HepG2 (cell line): ENCODE results near the gene BSND. TPM values are rescaled to one million over a fixed set of nuclear protein-coding genes. Genes with fewer than 3 reads are reported as not detected.
A peak's percentile ranks its signal among the peaks of the same experiment; 100 is the strongest.

ENCODE experiments used
- ADNP ChIP-seq: sonication (generic); formaldehyde crosslinking; IDR thresholded peaks from 2 replicates; pipeline ENCODE4 v1.4.0; 2020; ENCODE audit warnings: missing genetic modification reagents
- IRF1 ChIP-seq: sonication (generic); formaldehyde crosslinking; IDR thresholded peaks from 2 replicates; pipeline ENCODE4 v1.4.0; 2020; ENCODE audit warnings: low read depth, mild to moderate bottlenecking, missing genetic modification reagents
- KDM1A ChIP-seq: IDR thresholded peaks from 2 replicates; pipeline ENCODE4 v1.6.1; 2016; ENCODE audit warnings: missing compliant biosample characterization
- MAZ ChIP-seq, 2 experiments: sonication (generic) in 1 of 2; formaldehyde crosslinking in 1 of 2; IDR thresholded peaks; 2 replicates each; pipeline versions ENCODE4 v1.5.0 to v1.6.1; 2012 to 2020; ENCODE audit warnings: low read depth in 2 of 2, mild to moderate bottlenecking in 2 of 2, borderline replicate concordance in 1 of 2, improper control_type of control experiment in 1 of 2, low read length in 1 of 2, missing genetic modification reagents in 1 of 2, moderate library complexity in 1 of 2
- RAD21 ChIP-seq: fragments of 450-650 bp; formaldehyde crosslinking; IDR thresholded peaks from 2 replicates; pipeline ENCODE4 v1.5.0; 2020; ENCODE audit warnings: mild to moderate bottlenecking
- SMC3 ChIP-seq: IDR thresholded peaks from 2 replicates; pipeline ENCODE4 v1.6.1; 2011; ENCODE audit warnings: low read length, improper control_type of control experiment
- ZNF598 ChIP-seq: sonication (generic); formaldehyde crosslinking; IDR thresholded peaks from 2 replicates; pipeline ENCODE4 v1.5.1; 2020; ENCODE audit warnings: mild to moderate bottlenecking, missing genetic modification reagents, borderline replicate concordance
- polyA plus RNA-seq, 8 experiments: library from polyadenylated mRNA; depleted of rRNA in 3 of 8; stranded (reverse) in 7 of 8; unstranded in 1 of 8; fragments of >200 nt; fragmentation: Illumina TruSeq in 4 of 8; extraction: Trizol in 4 of 8; gene quantifications; 2 replicates each; pipeline versions ENCODE4 v1.2.1 to v1.2.3, GENCODE V29; 2011 to 2016; ENCODE audit warnings: low read depth in 4 of 8, missing spikeins in 1 of 8, mixed read lengths in 1 of 8; ENCODE audit not compliant: insufficient read depth in 1 of 8
- total RNA-seq, 5 experiments: library from RNA; depleted of rRNA; stranded (reverse); fragments of >200 nt; fragmentation: Illumina TruSeq; extraction: Trizol; gene quantifications; 2 replicates each; pipeline ENCODE4 v1.2.3, GENCODE V29; 2016; ENCODE audit warnings: low read depth in 1 of 5
- TF ChIP-seq, protein P1 (sequence below): sonication (generic); formaldehyde crosslinking; IDR thresholded peaks from 2 replicates; pipeline ENCODE4 v1.5.1; 2020; ENCODE audit warnings: missing genetic modification reagents, mild to moderate bottlenecking, borderline replicate concordance
- TF ChIP-seq, protein P2 (sequence below): sonication (generic); formaldehyde crosslinking; IDR thresholded peaks from 2 replicates; pipeline ENCODE4 v1.5.1; 2020; ENCODE audit warnings: mild to moderate bottlenecking, missing genetic modification reagents, moderate library complexity

Gene BSND
- total and polyA plus RNA-seq, 2 of the 13 experiments (the other 11 are each of a cell fraction or from before 2014, with no cell fraction given): not detected

DNA sequence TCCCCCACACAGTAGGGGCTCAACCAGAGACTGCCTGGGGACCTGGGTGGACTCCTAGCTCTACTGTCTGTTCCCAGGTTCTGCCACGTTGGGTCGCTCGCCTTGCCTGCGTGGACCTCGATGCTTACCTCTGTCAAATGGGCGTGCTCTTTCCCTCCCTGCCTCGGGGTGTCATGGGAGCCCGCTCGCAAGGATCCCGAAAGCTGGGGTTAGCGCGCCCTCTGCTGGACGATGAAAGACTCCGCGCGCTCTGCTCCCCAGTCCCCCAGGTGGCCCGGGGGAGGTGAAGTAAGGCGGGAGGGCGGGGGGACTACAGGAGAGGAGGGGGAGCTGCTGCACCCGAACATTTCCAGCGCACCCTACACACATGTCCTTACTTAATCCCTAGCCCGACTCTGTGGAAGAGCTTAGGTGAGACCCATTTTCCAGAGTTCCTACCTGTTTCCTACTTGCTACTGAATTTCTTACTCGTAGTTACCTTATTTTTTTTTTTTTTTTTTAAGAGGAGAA lies 2.3 kb upstream of the BSND start (continued):
- no peak for TF ChIP-seq IRF1 (CRISPR knock-in tag)
- TF ChIP-seq SMC3: peak; percentile 39; the same call in 1 of the 2 replicates
- TF ChIP-seq, protein P1, sequence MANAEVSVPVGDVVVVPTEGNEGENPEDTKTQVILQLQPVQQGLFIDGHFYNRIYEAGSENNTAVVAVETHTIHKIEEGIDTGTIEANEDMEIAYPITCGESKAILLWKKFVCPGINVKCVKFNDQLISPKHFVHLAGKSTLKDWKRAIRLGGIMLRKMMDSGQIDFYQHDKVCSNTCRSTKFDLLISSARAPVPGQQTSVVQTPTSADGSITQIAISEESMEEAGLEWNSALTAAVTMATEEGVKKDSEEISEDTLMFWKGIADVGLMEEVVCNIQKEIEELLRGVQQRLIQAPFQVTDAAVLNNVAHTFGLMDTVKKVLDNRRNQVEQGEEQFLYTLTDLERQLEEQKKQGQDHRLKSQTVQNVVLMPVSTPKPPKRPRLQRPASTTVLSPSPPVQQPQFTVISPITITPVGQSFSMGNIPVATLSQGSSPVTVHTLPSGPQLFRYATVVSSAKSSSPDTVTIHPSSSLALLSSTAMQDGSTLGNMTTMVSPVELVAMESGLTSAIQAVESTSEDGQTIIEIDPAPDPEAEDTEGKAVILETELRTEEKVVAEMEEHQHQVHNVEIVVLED (CRISPR knock-in tag): no peak
- 0 out of 2 replicates have a peak, but pooled peaks have one; percentile 23 for TF ChIP-seq MAZ (IDR thresholded peaks at IDR 0.05; ENCODE audit: borderline replicate concordance, low read depth, low read length)
- peak; percentile 58; the same call in 1 of the 2 replicates for TF ChIP-seq MAZ (CRISPR knock-in tag; IDR thresholded peaks at IDR 0.05; ENCODE audit: low read depth)
- TF ChIP-seq KDM1A (CRISPR knock-in tag): peak; percentile 86; the same call in 1 of the 2 replicates
- TF ChIP-seq ZNF598 (CRISPR knock-in tag): no peak
- TF ChIP-seq, protein P2, sequence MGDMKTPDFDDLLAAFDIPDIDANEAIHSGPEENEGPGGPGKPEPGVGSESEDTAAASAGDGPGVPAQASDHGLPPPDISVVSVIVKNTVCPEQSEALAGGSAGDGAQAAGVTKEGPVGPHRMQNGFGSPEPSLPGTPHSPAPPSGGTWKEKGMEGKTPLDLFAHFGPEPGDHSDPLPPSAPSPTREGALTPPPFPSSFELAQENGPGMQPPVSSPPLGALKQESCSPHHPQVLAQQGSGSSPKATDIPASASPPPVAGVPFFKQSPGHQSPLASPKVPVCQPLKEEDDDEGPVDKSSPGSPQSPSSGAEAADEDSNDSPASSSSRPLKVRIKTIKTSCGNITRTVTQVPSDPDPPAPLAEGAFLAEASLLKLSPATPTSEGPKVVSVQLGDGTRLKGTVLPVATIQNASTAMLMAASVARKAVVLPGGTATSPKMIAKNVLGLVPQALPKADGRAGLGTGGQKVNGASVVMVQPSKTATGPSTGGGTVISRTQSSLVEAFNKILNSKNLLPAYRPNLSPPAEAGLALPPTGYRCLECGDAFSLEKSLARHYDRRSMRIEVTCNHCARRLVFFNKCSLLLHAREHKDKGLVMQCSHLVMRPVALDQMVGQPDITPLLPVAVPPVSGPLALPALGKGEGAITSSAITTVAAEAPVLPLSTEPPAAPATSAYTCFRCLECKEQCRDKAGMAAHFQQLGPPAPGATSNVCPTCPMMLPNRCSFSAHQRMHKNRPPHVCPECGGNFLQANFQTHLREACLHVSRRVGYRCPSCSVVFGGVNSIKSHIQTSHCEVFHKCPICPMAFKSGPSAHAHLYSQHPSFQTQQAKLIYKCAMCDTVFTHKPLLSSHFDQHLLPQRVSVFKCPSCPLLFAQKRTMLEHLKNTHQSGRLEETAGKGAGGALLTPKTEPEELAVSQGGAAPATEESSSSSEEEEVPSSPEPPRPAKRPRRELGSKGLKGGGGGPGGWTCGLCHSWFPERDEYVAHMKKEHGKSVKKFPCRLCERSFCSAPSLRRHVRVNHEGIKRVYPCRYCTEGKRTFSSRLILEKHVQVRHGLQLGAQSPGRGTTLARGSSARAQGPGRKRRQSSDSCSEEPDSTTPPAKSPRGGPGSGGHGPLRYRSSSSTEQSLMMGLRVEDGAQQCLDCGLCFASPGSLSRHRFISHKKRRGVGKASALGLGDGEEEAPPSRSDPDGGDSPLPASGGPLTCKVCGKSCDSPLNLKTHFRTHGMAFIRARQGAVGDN (CRISPR knock-in tag): peak; percentile 69
- TF ChIP-seq ADNP: peak; percentile 88
- TF ChIP-seq RAD21 (CRISPR knock-in tag): peak; percentile 91
